ENCODE data around the gene MUC5B.

MUC5B gene

DNA sequence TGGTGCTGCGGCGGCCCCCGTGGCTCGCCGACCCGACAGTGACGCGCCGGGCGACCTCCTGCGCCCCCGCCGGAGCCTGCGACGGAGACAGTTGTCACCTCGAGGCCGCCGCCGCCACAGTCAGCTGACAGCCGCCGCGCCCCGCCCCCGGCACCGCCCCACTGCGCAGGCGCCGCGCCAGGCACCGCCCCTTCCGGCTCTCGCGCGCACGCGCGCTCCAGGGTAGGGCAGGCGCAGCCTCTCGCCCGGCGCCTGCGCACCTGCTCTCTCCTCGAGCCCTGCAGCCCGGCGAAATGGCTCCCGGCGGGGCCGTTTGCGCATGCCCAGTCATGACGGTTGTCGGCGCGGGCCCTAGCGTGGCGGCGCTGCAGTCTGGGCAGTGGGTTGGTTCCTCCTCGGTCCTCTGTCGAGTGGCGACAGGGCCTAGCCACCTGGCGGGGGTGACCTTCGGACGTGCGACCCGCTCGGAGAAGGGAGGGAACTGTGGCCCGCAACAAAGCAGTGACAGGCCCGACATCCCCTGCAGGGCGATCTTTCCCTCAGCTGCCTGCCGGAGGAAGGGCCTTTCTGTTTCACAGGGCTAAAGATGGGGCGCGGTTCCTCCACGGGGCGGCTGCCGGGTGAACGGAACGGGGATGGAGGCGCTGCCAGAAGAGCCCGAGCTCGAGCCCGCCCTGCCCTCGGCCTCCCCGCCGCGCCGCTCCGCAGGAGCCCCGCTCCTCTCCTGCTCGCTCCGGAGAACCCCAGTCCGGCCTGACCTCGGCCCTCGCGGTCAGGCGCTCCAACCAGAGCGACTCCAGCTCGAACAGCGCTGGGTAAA, 86.8 kb downstream of the MUC5B start, which contains the start of gene TOLLIP:
Gene TOLLIP (minus strand): TSS at position 135 of the 820 bp plus-strand sequence. CDS start 134 bp downstream, at position 1.
- DNase-seq (ENCODE audit: low spot score): peak; percentile 98
- H3K27ac Mint-ChIP-seq: peak within 1 kb of the TSS; percentile 92
- peaks cover 28% of the 10 kb centered on the region for H3K4me1 Mint-ChIP-seq (ENCODE audit: low read depth)
- H3K4me3 Mint-ChIP-seq: peak within 1 kb of the TSS; percentile 81
- peaks cover 21% of the 10 kb centered on the region for H3K9me3 Mint-ChIP-seq
- H3K27me3 Mint-ChIP-seq (ENCODE audit: low read depth): peaks cover 27% of the 10 kb centered on the region
- peaks cover 9% of the 10 kb centered on the region for H3K36me3 Mint-ChIP-seq (ENCODE audit: low read depth)

DNA sequence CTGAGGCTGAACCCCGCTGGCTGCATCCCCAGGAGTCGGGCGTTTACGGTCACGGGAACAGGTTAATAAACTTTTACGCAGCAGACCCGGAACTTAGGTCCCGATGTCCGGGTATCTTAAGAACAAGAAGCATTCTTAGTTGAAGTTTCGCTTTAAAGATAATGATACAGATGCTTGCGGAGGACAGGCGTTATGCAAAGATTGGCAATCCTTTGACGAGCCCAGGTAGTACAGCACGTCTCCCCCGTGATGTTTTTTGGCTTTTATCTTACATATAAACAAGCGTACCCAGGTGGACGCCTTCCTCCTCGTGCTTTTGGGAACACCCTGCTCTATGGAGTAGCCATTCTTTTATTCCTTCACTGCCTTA, 87.4 kb downstream of the MUC5B start:
- Mint-ChIP-seq H3K9me3 (peaks cover 21% of the 10 kb centered on the region), H3K4me1 (ENCODE audit: low read depth) (peaks cover 28% of the 10 kb centered on the region), H3K4me3 (peak overlapping the region; percentile 81), H3K27ac (peak overlapping the region; percentile 92), H3K36me3 (ENCODE audit: low read depth) (peaks cover 9% of the 10 kb centered on the region), H3K27me3 (ENCODE audit: low read depth) (peaks cover 31% of the 10 kb centered on the region)
- DNase-seq (ENCODE audit: low spot score): no peak

DNA sequence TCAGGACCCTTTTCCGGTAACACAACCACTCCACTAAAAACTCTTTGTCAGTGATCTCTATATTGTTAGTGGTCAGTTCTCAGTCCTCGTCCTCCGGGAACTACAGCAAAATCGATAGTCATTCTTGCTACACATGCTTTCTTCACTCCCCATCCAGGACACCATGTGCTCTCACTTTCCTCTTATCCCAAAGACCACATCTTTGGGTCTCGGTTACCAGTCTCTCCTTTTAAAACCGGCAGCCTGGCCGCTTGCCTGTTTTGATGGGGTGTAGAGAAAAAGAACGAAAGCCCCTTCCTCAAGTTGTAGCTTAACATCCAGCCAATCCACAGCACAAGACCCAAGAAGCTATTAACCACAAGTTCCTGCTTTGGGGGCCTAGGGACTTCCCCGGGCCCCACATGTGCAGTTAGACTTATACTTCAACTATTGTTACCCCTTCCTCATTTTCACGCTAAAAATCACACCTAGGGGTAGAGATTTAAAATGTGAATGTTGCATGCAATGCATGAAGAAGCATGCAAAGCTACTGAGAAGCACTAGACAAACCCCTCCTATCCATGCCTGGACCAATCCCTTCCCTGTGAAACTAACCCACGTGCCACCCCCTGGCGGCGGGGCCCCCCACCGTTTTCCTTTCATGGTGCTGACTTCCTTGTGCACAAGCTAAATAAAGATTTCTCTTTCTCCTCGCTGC, 88.1 kb downstream of the MUC5B start:
- H3K36me3 Mint-ChIP-seq (ENCODE audit: low read depth): peaks cover 9% of the 10 kb centered on the region
- no peak for DNase-seq (ENCODE audit: low spot score)
- H3K4me1 Mint-ChIP-seq (ENCODE audit: low read depth): peaks cover 28% of the 10 kb centered on the region
- H3K27me3 Mint-ChIP-seq (ENCODE audit: low read depth): peaks cover 36% of the 10 kb centered on the region
- peaks cover 21% of the 10 kb centered on the region for H3K9me3 Mint-ChIP-seq
- H3K27ac Mint-ChIP-seq: peak overlapping the region; percentile 92
- peak overlapping the region; percentile 81 for H3K4me3 Mint-ChIP-seq
